Loucy (cell line): Measurements from ENCODE around the gene FMN2.

ENCODE experiments used
- EZH2phosphoT487 ChIP-seq: fragments of 200-600 bp; IDR thresholded peaks from 2 replicates; pipeline ENCODE4 v1.6.1; 2018; ENCODE audit warnings: antibody characterized with exemption, mild to moderate bottlenecking, moderate library complexity, borderline replicate concordance
- TF ChIP-seq, protein P1 (sequence below): fragments of 200-600 bp; sonication (generic); conservative IDR thresholded peaks from 2 replicates; pipeline ENCODE4 v1.5.1; 2014; ENCODE audit warnings: mild to moderate bottlenecking, antibody characterized with exemption, low read length

- TF ChIP-seq, protein P1, sequence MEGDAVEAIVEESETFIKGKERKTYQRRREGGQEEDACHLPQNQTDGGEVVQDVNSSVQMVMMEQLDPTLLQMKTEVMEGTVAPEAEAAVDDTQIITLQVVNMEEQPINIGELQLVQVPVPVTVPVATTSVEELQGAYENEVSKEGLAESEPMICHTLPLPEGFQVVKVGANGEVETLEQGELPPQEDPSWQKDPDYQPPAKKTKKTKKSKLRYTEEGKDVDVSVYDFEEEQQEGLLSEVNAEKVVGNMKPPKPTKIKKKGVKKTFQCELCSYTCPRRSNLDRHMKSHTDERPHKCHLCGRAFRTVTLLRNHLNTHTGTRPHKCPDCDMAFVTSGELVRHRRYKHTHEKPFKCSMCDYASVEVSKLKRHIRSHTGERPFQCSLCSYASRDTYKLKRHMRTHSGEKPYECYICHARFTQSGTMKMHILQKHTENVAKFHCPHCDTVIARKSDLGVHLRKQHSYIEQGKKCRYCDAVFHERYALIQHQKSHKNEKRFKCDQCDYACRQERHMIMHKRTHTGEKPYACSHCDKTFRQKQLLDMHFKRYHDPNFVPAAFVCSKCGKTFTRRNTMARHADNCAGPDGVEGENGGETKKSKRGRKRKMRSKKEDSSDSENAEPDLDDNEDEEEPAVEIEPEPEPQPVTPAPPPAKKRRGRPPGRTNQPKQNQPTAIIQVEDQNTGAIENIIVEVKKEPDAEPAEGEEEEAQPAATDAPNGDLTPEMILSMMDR = no peak
- TF ChIP-seq EZH2phosphoT487 = no peak
These were observed 272.2 kb downstream of the FMN2 start for GRCh38 chr1:240363914-240364313.
